Measurements from ENCODE around the gene STXBP6.
A peak's percentile ranks its signal among the peaks of the same experiment; 100 is the strongest.

The STXBP6 gene

GRCh38 chr14:25052921-25053320, 3.0 kb upstream of the STXBP6 start:
- TF ChIP-seq CTCF (IDR thresholded peaks at IDR 0.05; ENCODE audit: low read depth, low read length, missing control alignments), result no peak
- no peak overlapping the region for H3K4me3 ChIP-seq (ENCODE audit: low read depth, low read length)
- no peak for DNase-seq (ENCODE audit: low read depth)

GRCh38 chr14:25052385-25052784, 2.4 kb upstream of the STXBP6 start:
- no peak overlapping the region for H3K4me3 ChIP-seq (ENCODE audit: low read depth, low read length)
- no peak for DNase-seq (ENCODE audit: low read depth)
- no peak for TF ChIP-seq CTCF (IDR thresholded peaks at IDR 0.05; ENCODE audit: low read depth, low read length, missing control alignments)

GRCh38 chr14:25050269-25051150, 563 bp upstream of the STXBP6 start:
- no peak for TF ChIP-seq CTCF (IDR thresholded peaks at IDR 0.05; ENCODE audit: low read depth, low read length, missing control alignments)
- no peak for DNase-seq (ENCODE audit: low read depth)
- H3K4me3 ChIP-seq (ENCODE audit: low read depth, low read length), result no peak overlapping the region; the same call in 1 of the 2 replicates

DNA sequence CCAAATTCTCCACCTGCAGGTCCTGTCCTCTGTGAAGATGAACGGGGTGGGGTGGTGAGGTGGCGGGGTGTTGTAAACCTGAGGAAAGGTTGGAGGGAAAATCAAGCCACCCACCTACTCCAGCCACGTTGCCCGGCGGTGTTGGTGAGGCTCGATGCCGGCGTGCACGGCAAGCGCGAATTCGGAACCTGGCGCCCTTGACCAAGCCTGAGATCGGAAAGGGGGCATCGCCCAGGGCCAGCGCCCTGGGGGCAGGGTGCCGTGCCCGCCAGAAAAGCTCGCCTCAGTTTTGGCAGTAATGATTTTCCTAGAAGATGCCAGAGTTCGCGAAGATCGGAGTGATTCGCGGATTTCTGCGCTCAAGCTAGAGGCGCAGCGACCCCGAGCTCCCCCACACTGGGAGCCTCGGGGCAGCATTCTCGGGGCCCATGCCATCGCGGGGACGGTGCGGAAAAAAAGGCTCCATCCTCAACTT, 817 bp downstream of the STXBP6 start:
- H3K4me3 ChIP-seq (ENCODE audit: low read depth, low read length), result peak overlapping the region; percentile 38; the same call in 1 of the 2 replicates
- DNase-seq (ENCODE audit: low read depth), result no peak
- TF ChIP-seq CTCF (IDR thresholded peaks at IDR 0.05; ENCODE audit: low read depth, low read length, missing control alignments), result no peak

DNA sequence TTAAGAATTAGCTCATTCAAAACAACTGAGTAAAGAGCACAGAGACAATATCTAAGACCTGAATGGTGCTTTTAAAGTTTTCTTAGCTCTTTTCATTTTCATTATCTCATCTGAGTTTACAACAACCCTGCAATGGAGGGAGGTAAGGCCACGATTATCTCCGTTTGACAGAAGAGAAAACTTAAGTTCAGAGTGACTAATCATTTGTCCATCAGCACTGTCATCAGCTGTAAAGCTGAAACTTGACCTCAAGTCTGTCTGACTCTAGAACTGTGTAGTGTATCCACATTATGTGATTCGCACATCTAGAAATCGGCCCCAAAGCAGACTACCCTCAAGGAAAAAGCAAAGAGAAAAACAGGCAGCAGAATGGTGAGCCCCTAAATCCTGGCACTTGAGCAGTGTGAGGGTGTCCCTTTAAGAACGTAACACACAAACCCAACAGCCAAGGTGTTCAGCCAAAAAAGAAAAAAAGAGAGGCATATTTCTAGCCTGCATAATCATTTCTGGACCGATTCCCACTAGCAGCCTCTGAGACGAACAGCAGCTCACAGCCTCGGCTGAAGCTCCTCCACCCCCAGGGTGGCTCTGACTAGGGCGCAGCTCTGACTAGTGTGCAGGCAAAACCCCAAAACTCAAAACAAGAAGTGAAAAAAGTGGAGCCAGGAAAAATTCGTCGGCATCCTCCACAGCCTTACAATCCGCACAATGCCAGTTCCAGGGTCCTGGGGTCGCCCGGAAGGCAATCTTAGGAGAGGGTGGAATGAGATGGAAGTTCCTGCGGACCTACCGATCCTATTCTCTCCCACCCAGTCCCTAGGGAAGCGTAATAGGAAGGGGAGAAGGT, 1.6 kb downstream of the STXBP6 start:
- no peak for DNase-seq (ENCODE audit: low read depth)
- TF ChIP-seq CTCF (IDR thresholded peaks at IDR 0.05; ENCODE audit: low read depth, low read length, missing control alignments), result no peak
- no peak overlapping the region for H3K4me3 ChIP-seq (ENCODE audit: low read depth, low read length)

GRCh38 chr14:25046301-25046943, 3.5 kb downstream of the STXBP6 start:
- no peak for DNase-seq (ENCODE audit: low read depth)
- H3K4me3 ChIP-seq (ENCODE audit: low read depth, low read length), result no peak overlapping the region
- TF ChIP-seq CTCF (IDR thresholded peaks at IDR 0.05; ENCODE audit: low read depth, low read length, missing control alignments), result no peak

All from GM12864 (cell line).